ENCODE data around the gene CNFN. TPM values are rescaled to one million over a fixed set of nuclear protein-coding genes. Genes with fewer than 3 reads are reported as not detected.

The CNFN gene
- total RNA-seq, 1 donor from 2014 or later = 1.9 TPM

DNA sequence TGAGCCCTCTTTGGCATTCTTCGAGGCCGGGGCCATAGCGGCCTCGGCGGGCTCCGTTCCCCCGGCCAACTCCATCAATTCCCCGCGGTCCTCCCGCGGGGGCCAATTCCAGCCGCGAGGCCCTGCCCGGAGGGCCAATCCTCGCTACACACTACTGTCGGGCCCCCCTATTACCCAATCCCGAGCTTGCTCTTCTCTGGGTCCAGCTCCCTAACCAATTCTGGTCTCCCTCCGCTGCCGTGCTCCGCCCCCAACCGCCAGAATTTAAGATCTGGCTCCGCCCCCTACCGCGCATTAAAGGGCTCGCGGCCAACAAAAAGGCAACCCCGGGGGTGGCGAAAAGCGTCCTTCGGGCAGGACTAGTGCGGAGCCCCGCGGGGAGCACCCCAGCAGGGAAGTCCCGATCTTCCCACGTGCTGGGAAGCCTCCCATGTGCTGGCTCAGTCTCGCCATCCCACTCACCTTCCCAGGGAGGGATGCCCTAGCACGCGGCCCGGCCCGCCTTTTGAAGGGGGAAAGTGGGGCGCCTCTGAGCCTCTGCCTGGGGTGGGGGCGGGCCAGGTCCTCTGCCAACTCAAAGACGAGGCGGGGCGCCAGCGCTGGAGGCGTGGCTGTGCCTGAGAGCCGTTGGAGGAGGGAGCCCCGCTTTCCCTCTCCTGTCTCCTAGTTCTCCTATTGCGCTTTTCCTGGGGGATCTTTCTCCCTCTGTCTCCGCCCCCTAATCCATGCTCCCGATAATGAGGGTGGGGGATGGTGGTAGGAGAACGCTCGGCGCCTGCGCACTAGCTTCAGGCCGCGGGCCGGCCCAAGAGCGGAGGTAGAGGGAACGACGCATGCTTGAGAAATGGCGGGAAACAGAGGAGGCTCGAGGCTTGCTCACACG lies 33.6 kb upstream of the CNFN start:
- no peaks in the 10 kb centered on the region for H3K9me3 Mint-ChIP-seq
- TF ChIP-seq, protein P1, sequence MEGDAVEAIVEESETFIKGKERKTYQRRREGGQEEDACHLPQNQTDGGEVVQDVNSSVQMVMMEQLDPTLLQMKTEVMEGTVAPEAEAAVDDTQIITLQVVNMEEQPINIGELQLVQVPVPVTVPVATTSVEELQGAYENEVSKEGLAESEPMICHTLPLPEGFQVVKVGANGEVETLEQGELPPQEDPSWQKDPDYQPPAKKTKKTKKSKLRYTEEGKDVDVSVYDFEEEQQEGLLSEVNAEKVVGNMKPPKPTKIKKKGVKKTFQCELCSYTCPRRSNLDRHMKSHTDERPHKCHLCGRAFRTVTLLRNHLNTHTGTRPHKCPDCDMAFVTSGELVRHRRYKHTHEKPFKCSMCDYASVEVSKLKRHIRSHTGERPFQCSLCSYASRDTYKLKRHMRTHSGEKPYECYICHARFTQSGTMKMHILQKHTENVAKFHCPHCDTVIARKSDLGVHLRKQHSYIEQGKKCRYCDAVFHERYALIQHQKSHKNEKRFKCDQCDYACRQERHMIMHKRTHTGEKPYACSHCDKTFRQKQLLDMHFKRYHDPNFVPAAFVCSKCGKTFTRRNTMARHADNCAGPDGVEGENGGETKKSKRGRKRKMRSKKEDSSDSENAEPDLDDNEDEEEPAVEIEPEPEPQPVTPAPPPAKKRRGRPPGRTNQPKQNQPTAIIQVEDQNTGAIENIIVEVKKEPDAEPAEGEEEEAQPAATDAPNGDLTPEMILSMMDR (IDR thresholded peaks at IDR 0.05; ENCODE audit: unreplicated experiment) = peak; percentile 6
- peak overlapping the region; percentile 78 for H3K4me3 Mint-ChIP-seq
- H3K36me3 Mint-ChIP-seq = no peaks in the 10 kb centered on the region
- DNase-seq (ENCODE audit: low spot score in 2 of 2, unreplicated experiment in 2 of 2) = peak; percentile 60 to 84
- peaks cover 5% of the 10 kb centered on the region for H3K27me3 Mint-ChIP-seq (ENCODE audit: low read depth)
- peak overlapping the region; percentile 61 for H3K27ac Mint-ChIP-seq
- H3K4me1 Mint-ChIP-seq = peaks cover 37% of the 10 kb centered on the region

DNA sequence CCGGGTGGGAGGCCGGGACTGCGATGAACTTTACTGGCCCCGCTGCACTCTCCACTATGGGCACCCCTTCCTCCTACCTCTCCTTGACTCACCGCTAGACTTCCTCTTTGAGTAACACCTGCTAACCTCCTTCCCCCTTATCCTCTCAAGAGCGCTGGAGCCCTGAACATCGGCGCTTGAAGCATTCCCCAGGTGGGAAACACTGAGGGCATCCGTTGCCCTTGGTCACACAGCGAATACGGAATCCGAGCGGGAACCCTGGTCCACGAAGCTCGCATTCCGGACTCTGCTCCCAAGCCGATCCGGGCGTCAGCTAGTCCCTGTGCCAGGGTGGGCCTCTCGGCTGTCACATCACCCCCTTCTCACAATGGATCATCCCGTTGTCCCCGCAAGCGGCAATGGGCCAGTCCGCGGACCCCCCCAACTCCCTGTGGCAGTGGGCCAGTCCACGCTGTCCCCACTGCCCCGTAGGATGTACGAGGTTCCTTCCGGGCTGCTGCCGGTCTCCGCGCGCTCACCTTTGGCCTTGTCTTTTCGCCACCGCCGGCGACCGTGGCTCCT lies 32.9 kb upstream of the CNFN start:
- TF ChIP-seq, protein P1 (IDR thresholded peaks at IDR 0.05; ENCODE audit: unreplicated experiment) = no peak
- Mint-ChIP-seq H3K4me1 (peaks cover 29% of the 10 kb centered on the region), H3K27ac (no peak overlapping the region), H3K36me3 (no peaks in the 10 kb centered on the region), H3K27me3 (ENCODE audit: low read depth) (peaks cover 5% of the 10 kb centered on the region), H3K9me3 (no peaks in the 10 kb centered on the region), H3K4me3 (peak overlapping the region; percentile 78)
- peak in 1 of 2 experiments; percentile 64 for DNase-seq (ENCODE audit: low spot score in 2 of 2, unreplicated experiment in 2 of 2)

DNA sequence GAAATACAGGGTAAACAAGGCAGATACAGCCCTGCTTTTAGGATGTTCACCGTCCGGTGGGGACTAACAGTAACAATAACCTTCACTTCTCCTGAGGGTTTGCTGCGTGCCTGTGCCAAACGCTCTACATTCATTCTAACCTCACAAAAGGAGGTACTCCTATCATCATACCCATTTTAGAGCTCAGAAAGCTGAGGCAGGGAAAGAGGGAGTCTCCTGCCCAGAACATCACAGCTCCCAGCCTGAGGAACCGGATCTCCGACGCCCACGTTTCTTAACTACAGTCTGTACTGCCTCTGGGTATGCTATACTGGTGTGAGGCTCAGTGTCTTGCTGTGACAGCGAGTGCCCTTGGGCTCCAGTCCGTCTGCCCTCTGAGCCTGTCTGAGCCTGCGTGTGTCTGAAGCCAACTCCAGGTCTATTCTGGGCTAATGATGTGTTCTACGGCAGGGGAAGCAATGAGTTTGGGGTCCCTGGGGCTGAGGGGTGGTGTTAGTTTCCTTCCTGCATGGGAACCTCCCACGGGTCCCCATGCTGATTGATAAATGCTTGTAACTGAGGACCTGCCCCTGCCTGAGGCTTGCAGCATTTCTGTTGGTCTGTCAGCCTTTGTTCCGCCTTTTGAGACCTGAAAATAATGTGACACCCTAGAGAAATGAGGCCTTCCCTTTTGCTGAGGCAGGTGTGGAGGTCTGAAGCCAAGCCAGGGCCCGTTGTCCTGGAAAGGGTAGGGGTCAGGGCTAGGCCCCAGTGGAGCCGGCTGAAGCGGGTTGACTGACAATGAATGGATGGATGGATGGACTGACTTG lies 32.2 kb upstream of the CNFN start:
- TF ChIP-seq, protein P1 (IDR thresholded peaks at IDR 0.05; ENCODE audit: unreplicated experiment) = no peak
- H3K27ac Mint-ChIP-seq = no peak overlapping the region
- H3K36me3 Mint-ChIP-seq = no peaks in the 10 kb centered on the region
- peak overlapping the region; percentile 78 for H3K4me3 Mint-ChIP-seq
- no peaks in the 10 kb centered on the region for H3K9me3 Mint-ChIP-seq
- no peak for DNase-seq (ENCODE audit: low spot score in 2 of 2, unreplicated experiment in 2 of 2)
- H3K4me1 Mint-ChIP-seq = peaks cover 26% of the 10 kb centered on the region
- peaks cover 5% of the 10 kb centered on the region for H3K27me3 Mint-ChIP-seq (ENCODE audit: low read depth)

DNA sequence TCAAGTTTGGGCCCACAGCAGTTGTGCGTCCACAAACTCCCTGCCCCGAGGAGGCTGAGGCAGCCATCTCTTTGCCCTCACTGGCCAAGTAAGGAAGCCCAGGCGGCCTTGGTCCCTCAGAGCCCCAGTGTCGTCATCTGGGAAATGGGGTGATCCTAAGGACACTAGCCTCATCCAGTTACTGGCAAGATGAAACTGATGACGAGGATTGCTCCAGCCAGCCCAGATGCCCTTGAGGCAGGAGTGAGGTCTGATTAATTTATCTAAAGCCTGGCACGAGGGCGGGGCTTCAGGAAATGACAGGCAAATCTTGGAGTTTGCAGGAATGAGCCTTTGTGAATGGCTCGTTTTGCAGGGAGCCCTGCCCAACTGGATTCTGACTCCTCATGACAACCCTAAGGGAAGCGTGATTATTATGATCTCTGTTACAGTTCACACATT lies 31.5 kb upstream of the CNFN start:
- Mint-ChIP-seq H3K27ac (no peak overlapping the region), H3K4me3 (no peak overlapping the region), H3K4me1 (peaks cover 25% of the 10 kb centered on the region), H3K27me3 (ENCODE audit: low read depth) (peaks cover 5% of the 10 kb centered on the region), H3K9me3 (no peaks in the 10 kb centered on the region), H3K36me3 (no peaks in the 10 kb centered on the region)
- no peak for DNase-seq (ENCODE audit: low spot score in 2 of 2, unreplicated experiment in 2 of 2)
- TF ChIP-seq, protein P1 (IDR thresholded peaks at IDR 0.05; ENCODE audit: unreplicated experiment) = no peak

DNA sequence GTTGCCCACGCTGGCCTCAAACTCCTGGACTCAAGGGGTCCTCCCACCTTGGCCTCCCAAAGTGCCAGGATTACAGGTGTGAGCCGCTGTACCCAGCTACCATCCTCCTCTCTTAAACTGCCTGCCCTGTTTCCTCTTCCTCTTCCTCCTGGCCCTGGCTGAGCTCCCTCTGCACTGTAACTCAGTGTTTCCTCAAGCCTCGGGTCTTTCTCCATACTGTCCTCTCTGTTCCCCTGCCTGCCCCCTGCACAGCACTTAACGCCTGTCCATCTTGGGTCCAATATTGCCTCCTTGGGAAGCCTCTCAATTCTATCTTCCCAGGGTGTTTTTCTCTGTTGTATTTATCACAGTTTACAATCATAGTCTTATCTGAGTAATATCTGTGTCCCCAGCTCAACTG lies 31.0 kb upstream of the CNFN start:
- DNase-seq (ENCODE audit: low spot score in 2 of 2, unreplicated experiment in 2 of 2) = no peak
- peaks cover 25% of the 10 kb centered on the region for H3K4me1 Mint-ChIP-seq

More for the DNA sequence above, 31.0 kb upstream of the CNFN start:
- no peak overlapping the region for H3K27ac Mint-ChIP-seq
- no peaks in the 10 kb centered on the region for H3K36me3 Mint-ChIP-seq
- H3K9me3 Mint-ChIP-seq = no peaks in the 10 kb centered on the region
- TF ChIP-seq, protein P1 (IDR thresholded peaks at IDR 0.05; ENCODE audit: unreplicated experiment) = no peak
- H3K4me3 Mint-ChIP-seq = no peak overlapping the region
- peaks cover 5% of the 10 kb centered on the region for H3K27me3 Mint-ChIP-seq (ENCODE audit: low read depth)
